GM06990 (cell line): ENCODE results near the gene SLC8A3.

Experiments
- DNase-seq: peaks from one replicate; pipeline ENCODE4 v3.0.0-alpha.2; 2011; ENCODE audit not compliant: insufficient read length; ENCODE audit errors: extremely low read depth
- H3K27me3 ChIP-seq: replicated peaks from 2 replicates; pipeline ENCODE4 v1.6.0; 2011; ENCODE audit warnings: low read length; ENCODE audit not compliant: control insufficient read depth, insufficient read depth
- H3K36me3 ChIP-seq: 2 replicates; pipeline ENCODE4 v1.5.1; 2011; ENCODE audit warnings: low read length; ENCODE audit not compliant: control insufficient read depth, insufficient read depth
- H3K4me3 ChIP-seq: replicated peaks from 2 replicates; pipeline ENCODE4 v1.5.1; 2011; ENCODE audit warnings: low read depth, mild to moderate bottlenecking, control low read depth, low read length
- TF ChIP-seq, protein P1 (sequence below): IDR thresholded peaks from 2 replicates; pipeline ENCODE4 v1.5.1; 2011; ENCODE audit warnings: low read length, control low read depth, mild to moderate bottlenecking, inconsistent platforms; ENCODE audit not compliant: insufficient read depth, poor library complexity, severe bottlenecking

Gene SLC8A3

DNA sequence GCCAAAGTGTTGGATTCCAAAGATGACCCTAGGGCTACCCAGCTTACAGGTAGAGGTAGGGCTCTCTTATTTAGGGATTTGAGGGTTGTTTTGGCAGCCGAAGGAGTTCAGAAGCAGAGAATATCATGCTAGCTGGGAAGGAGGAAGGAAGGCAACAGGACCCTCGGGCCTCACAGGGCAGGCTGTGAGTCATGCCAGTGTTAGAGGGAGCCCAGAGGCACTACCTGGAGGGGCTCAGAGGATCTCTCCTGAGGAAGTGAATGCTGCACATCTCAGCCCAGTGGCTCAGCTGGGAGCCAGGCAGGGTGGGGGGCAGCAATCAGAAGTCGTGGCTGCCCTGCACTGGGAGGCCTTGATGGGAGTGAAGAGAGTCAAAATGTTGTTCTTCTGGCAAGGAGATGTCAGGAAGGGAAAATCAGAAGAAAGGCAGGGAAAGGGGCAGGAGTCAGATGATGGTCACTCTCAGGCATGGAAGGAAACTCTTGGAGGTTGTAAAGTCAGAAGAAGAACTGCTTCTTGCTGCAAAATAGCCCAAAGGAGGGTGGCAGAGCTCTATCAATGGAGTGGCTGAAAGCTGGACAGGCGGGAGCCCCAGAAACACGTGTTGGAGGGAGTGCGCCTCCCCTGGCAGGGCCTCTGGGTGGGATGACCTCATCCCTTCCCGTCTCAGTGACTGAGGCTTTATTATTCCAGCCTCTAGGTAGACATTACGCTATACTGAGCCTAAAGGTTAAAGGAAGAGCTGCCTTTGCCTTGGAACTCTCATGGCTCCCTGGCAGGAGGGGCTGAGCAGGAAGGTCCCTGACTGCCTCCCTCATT lies 168.2 kb downstream of the SLC8A3 start:
- H3K4me3 ChIP-seq, result no peak overlapping the region
- TF ChIP-seq, protein P1, sequence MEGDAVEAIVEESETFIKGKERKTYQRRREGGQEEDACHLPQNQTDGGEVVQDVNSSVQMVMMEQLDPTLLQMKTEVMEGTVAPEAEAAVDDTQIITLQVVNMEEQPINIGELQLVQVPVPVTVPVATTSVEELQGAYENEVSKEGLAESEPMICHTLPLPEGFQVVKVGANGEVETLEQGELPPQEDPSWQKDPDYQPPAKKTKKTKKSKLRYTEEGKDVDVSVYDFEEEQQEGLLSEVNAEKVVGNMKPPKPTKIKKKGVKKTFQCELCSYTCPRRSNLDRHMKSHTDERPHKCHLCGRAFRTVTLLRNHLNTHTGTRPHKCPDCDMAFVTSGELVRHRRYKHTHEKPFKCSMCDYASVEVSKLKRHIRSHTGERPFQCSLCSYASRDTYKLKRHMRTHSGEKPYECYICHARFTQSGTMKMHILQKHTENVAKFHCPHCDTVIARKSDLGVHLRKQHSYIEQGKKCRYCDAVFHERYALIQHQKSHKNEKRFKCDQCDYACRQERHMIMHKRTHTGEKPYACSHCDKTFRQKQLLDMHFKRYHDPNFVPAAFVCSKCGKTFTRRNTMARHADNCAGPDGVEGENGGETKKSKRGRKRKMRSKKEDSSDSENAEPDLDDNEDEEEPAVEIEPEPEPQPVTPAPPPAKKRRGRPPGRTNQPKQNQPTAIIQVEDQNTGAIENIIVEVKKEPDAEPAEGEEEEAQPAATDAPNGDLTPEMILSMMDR, result no peak
- H3K36me3 ChIP-seq, result no peaks in the 10 kb centered on the region
- DNase-seq, result no peak
- no peaks in the 10 kb centered on the region for H3K27me3 ChIP-seq

DNA sequence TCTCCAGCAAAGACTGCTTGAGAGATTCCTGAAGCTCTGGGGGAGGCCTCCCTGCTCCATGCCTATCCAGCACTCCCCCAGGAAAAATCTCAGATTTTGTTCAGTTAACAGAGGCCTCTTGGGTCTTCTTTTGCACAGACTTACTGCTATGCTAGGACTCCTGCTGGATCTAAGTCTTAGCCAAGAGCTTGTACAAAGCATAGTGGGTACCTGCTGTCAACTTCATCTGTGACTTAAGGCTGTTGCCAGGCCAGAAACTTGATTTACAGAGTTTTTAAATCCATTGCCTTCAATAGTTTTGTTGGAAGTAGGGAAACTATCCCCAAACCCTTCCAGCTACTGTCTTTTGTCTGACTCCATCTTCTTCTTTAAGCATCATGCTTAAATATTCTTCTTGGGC lies 169.1 kb downstream of the SLC8A3 start:
- Histone ChIP-seq H3K4me3 (no peak overlapping the region), H3K36me3 (no peaks in the 10 kb centered on the region), H3K27me3 (no peaks in the 10 kb centered on the region)
- no peak for DNase-seq
- TF ChIP-seq, protein P1, result no peak

- no peak for DNase-seq
- H3K36me3 ChIP-seq, result no peaks in the 10 kb centered on the region
- TF ChIP-seq, protein P1, result no peak
- no peak overlapping the region for H3K4me3 ChIP-seq
- no peaks in the 10 kb centered on the region for H3K27me3 ChIP-seq
These were observed 170.0 kb downstream of the SLC8A3 start for GRCh38 chr14:70018713-70019211.

- no peaks in the 10 kb centered on the region for H3K36me3 ChIP-seq
- H3K27me3 ChIP-seq, result no peaks in the 10 kb centered on the region
- H3K4me3 ChIP-seq, result no peak overlapping the region
- DNase-seq, result no peak
- TF ChIP-seq, protein P1, result no peak
These were observed 170.5 kb downstream of the SLC8A3 start for GRCh38 chr14:70018230-70018629.

- DNase-seq, result no peak
- Histone ChIP-seq H3K36me3 (no peaks in the 10 kb centered on the region), H3K27me3 (no peaks in the 10 kb centered on the region), H3K4me3 (no peak overlapping the region)
- TF ChIP-seq, protein P1, result no peak
These were observed 174.2 kb downstream of the SLC8A3 start for GRCh38 chr14:70014406-70015095.
